NB4 (cell line): ENCODE data around the gene TBX2.

Experiments used
- CTCF ChIP-seq: IDR thresholded peaks from one replicate; pipeline ENCODE4 v1.5.1; 2012; ENCODE audit warnings: low read depth, low read length
- MYC ChIP-seq: IDR thresholded peaks from 2 replicates; pipeline ENCODE4 v1.6.1; 2011; ENCODE audit warnings: low read depth, low read length
- POLR2A ChIP-seq: IDR thresholded peaks from 2 replicates; pipeline ENCODE4 v1.6.1; 2011; ENCODE audit warnings: mild to moderate bottlenecking; ENCODE audit not compliant: insufficient read length; ENCODE audit errors: extremely low read depth

- TF ChIP-seq MYC = no peak
- no peak for TF ChIP-seq CTCF
- no peak for TF ChIP-seq POLR2A
These were observed 19.9 kb downstream of the TBX2 start for GRCh38 chr17:61419496-61420046.
